HUES64 (cell line): ENCODE results near the gene PIGL.
"Not testable (repeated sequence)": the region's sequence is repeated elsewhere in the genome, so short reads cannot be mapped to it uniquely, and the experiment has no call there.

ENCODE experiments used
- H3K27ac ChIP-seq: 2 replicates; pipeline ENCODE4 v1.7.0; 2013; ENCODE audit warnings: low read depth, low read length, inconsistent platforms
- H3K27me3 ChIP-seq: 2 replicates; pipeline ENCODE4 v1.6.1; 2013; ENCODE audit warnings: mild to moderate bottlenecking, low read length; ENCODE audit not compliant: insufficient read depth
- H3K36me3 ChIP-seq: 2 replicates; pipeline ENCODE4 v1.6.1; 2013; ENCODE audit warnings: mild to moderate bottlenecking, low read length; ENCODE audit not compliant: insufficient read depth
- H3K4me1 ChIP-seq: 2 replicates; pipeline ENCODE4 v1.6.1; 2013; ENCODE audit warnings: mild to moderate bottlenecking, low read length, moderate library complexity; ENCODE audit not compliant: insufficient read depth
- H3K4me3 ChIP-seq: 2 replicates; pipeline ENCODE4 v1.5.1; 2013; ENCODE audit warnings: mild to moderate bottlenecking, low read length, moderate library complexity
- H3K9ac ChIP-seq: 2 replicates; pipeline ENCODE4 v1.6.1; 2013; ENCODE audit warnings: mild to moderate bottlenecking, low read depth, low read length
- H3K9me3 ChIP-seq: 2 replicates; pipeline ENCODE4 v1.6.1; 2013; ENCODE audit warnings: low read depth, low read length; ENCODE audit not compliant: insufficient read depth
- WGBS: fragments of 150-250, 120-280 bp; methylation state at CpG from one replicate; pipeline ENCODE4 v1.1.7; 2013; ENCODE audit warnings: missing lambda C conversion rate; 5-methylcytosine and 5-hydroxymethylcytosine counted together

Gene PIGL

GRCh38 chr17:16222406-16222805 is 5.4 kb downstream of the PIGL start:
- H3K4me1 ChIP-seq, result 0 out of 2 replicates have a peak, but pooled peaks cover 4% of the 10 kb centered on the region
- H3K9ac ChIP-seq, result no peak overlapping the region
- H3K27me3 ChIP-seq, result no peaks in the 10 kb centered on the region
- H3K27ac ChIP-seq, result no peak overlapping the region
- peaks cover 9% of the 10 kb centered on the region; the same call in 1 of the 2 replicates for H3K36me3 ChIP-seq
- no peak overlapping the region for H3K4me3 ChIP-seq
- no peaks in the 10 kb centered on the region for H3K9me3 ChIP-seq
- 96% methylated on average over 3 of the region's 3 CpGs for WGBS

- not testable (repeated sequence) for H3K9ac ChIP-seq, H3K4me3 ChIP-seq, H3K9me3 ChIP-seq, H3K27me3 ChIP-seq, H3K27ac ChIP-seq, H3K4me1 ChIP-seq
- 97% methylated on average over 6 of the region's 8 CpGs for WGBS
- peaks cover 14% of the 10 kb centered on the region for H3K36me3 ChIP-seq
Observed at GRCh38 chr17:16229912-16230561, 13.0 kb downstream of the PIGL start.

GRCh38 chr17:16232391-16232790 is 15.4 kb downstream of the PIGL start:
- Histone ChIP-seq H3K27me3 (no peaks in the 10 kb centered on the region), H3K4me3 (no peak overlapping the region), H3K27ac (no peak overlapping the region), H3K36me3 (peaks cover 18% of the 10 kb centered on the region), H3K9ac (no peak overlapping the region), H3K9me3 (no peaks in the 10 kb centered on the region), H3K4me1 (no peaks in the 10 kb centered on the region)
- 100% methylated on average over 1 of the region's 1 CpG for WGBS

GRCh38 chr17:16239931-16240330 is 22.9 kb downstream of the PIGL start:
- 97% methylated on average over 3 of the region's 3 CpGs for WGBS
- H3K27ac ChIP-seq, result no peak overlapping the region

GRCh38 chr17:16241906-16242399 is 24.9 kb downstream of the PIGL start:
- no peak overlapping the region for H3K27ac ChIP-seq
- no peaks in the 10 kb centered on the region for H3K27me3 ChIP-seq
- H3K9ac ChIP-seq, result no peak overlapping the region
- no peaks in the 10 kb centered on the region for H3K9me3 ChIP-seq
- H3K4me1 ChIP-seq, result peaks cover 9% of the 10 kb centered on the region
- no peaks in the 10 kb centered on the region for H3K36me3 ChIP-seq
- H3K4me3 ChIP-seq, result no peak overlapping the region

More at GRCh38 chr17:16239931-16240330, 22.9 kb downstream of the PIGL start:
- Histone ChIP-seq H3K9ac (no peak overlapping the region), H3K4me1 (peaks cover 9% of the 10 kb centered on the region), H3K9me3 (no peaks in the 10 kb centered on the region), H3K4me3 (no peak overlapping the region), H3K36me3 (peaks cover 10% of the 10 kb centered on the region; the same call in 1 of the 2 replicates), H3K27me3 (no peaks in the 10 kb centered on the region)

- H3K27me3 ChIP-seq, result no peaks in the 10 kb centered on the region
- WGBS, result 92% methylated on average over 5 of the region's 5 CpGs
- H3K4me1 ChIP-seq, result peaks cover 9% of the 10 kb centered on the region
- no peaks in the 10 kb centered on the region for H3K9me3 ChIP-seq
- H3K36me3 ChIP-seq, result no peaks in the 10 kb centered on the region
- H3K27ac ChIP-seq, result peak overlapping the region; percentile 31; the same call in 1 of the 2 replicates
- H3K9ac ChIP-seq, result no peak overlapping the region
- H3K4me3 ChIP-seq, result no peak overlapping the region
Observed at GRCh38 chr17:16243385-16243784, 26.4 kb downstream of the PIGL start.

- 74% methylated on average over 8 of the region's 9 CpGs for WGBS
- no peak overlapping the region for H3K4me3 ChIP-seq
- no peaks in the 10 kb centered on the region for H3K9me3 ChIP-seq
- no peak overlapping the region for H3K9ac ChIP-seq
- H3K27me3 ChIP-seq, result no peaks in the 10 kb centered on the region
- peak overlapping the region; percentile 31; the same call in 1 of the 2 replicates for H3K27ac ChIP-seq
- H3K36me3 ChIP-seq, result no peaks in the 10 kb centered on the region
- peaks cover 9% of the 10 kb centered on the region for H3K4me1 ChIP-seq
Observed at GRCh38 chr17:16243801-16244567, 27.0 kb downstream of the PIGL start.

GRCh38 chr17:16247586-16247984 is 30.6 kb downstream of the PIGL start:
- H3K4me1 ChIP-seq, result peaks cover 9% of the 10 kb centered on the region
- no peak overlapping the region for H3K4me3 ChIP-seq
- no peaks in the 10 kb centered on the region for H3K9me3 ChIP-seq
- no peak overlapping the region for H3K9ac ChIP-seq
- H3K27ac ChIP-seq, result no peak overlapping the region
- no peaks in the 10 kb centered on the region for H3K36me3 ChIP-seq
- no peaks in the 10 kb centered on the region for H3K27me3 ChIP-seq
- 95% methylated on average over 7 of the region's 7 CpGs for WGBS

- Histone ChIP-seq H3K4me1 (peaks cover 10% of the 10 kb centered on the region), H3K9ac (no peak overlapping the region), H3K27ac (no peak overlapping the region), H3K9me3 (no peaks in the 10 kb centered on the region), H3K4me3 (no peak overlapping the region), H3K36me3 (no peaks in the 10 kb centered on the region), H3K27me3 (no peaks in the 10 kb centered on the region)
- no CpG with 5 or more reads among the region's 1 CpG for WGBS
Observed at GRCh38 chr17:16250635-16251034, 33.6 kb downstream of the PIGL start.

- Histone ChIP-seq H3K4me1 (peaks cover 14% of the 10 kb centered on the region), H3K27ac (no peak overlapping the region), H3K9me3 (no peaks in the 10 kb centered on the region), H3K36me3 (no peaks in the 10 kb centered on the region), H3K9ac (no peak overlapping the region), H3K27me3 (no peaks in the 10 kb centered on the region), H3K4me3 (no peak overlapping the region)
- WGBS, result 92% methylated on average over 6 of the region's 6 CpGs
Observed at GRCh38 chr17:16251043-16251442, 34.0 kb downstream of the PIGL start.

GRCh38 chr17:16251556-16251955 is 34.5 kb downstream of the PIGL start:
- Histone ChIP-seq H3K27ac (no peak overlapping the region), H3K9ac (no peak overlapping the region), H3K36me3 (no peaks in the 10 kb centered on the region), H3K9me3 (no peaks in the 10 kb centered on the region), H3K27me3 (no peaks in the 10 kb centered on the region), H3K4me3 (no peak overlapping the region), H3K4me1 (peaks cover 15% of the 10 kb centered on the region)
- WGBS, result 100% methylated on average over 1 of the region's 1 CpG
